NCI-H460 (cell line): ENCODE measurements around the gene TSSC4. TPM values are rescaled to one million over a fixed set of nuclear protein-coding genes. Genes with fewer than 3 reads are reported as not detected.

Experiments
- DNase-seq: peaks from one replicate; pipeline ENCODE4 v3.0.0-alpha.2; 2016; ENCODE audit warnings: low read depth; ENCODE audit errors: extremely low read depth
- total RNA-seq: library from RNA; depleted of rRNA; stranded (reverse); fragments of >200 nt; shearing (Covaris generic); gene quantifications from 2 replicates; pipeline ENCODE4 v1.2.3, GENCODE V29; 2014

TSSC4 gene
- total RNA-seq, 1 experiment from 2014 or later, result 27.9 TPM

GRCh38 chr11:2368178-2368850 lies 32.2 kb upstream of the TSSC4 start:
- no peak for DNase-seq

- no peak for DNase-seq
Observed at GRCh38 chr11:2368851-2369180, 31.7 kb upstream of the TSSC4 start.

- no peak for DNase-seq
Observed at GRCh38 chr11:2369320-2369719, 31.2 kb upstream of the TSSC4 start.

GRCh38 chr11:2369896-2370295 lies 30.7 kb upstream of the TSSC4 start:
- no peak for DNase-seq

- DNase-seq, result no peak
Observed at GRCh38 chr11:2374456-2375201, 25.9 kb upstream of the TSSC4 start.

GRCh38 chr11:2375341-2375853 lies 25.2 kb upstream of the TSSC4 start:
- no peak for DNase-seq

- no peak for DNase-seq
Observed at GRCh38 chr11:2375964-2376551, 24.5 kb upstream of the TSSC4 start.

GRCh38 chr11:2376751-2377451 lies 23.6 kb upstream of the TSSC4 start, which contains the start of gene CD81:
Gene CD81, plus strand, starts transcription at chr11:2377310. Its CDS starts 240 bp downstream, at chr11:2377550.
- DNase-seq, result no peak

- DNase-seq, result no peak
Observed at GRCh38 chr11:2377511-2378443, 22.8 kb upstream of the TSSC4 start.

GRCh38 chr11:2378527-2379210 lies 21.9 kb upstream of the TSSC4 start:
- no peak for DNase-seq

- no peak for DNase-seq
Observed at GRCh38 chr11:2379466-2380174, 20.9 kb upstream of the TSSC4 start.

- no peak for DNase-seq
Observed at GRCh38 chr11:2380396-2380795, 20.2 kb upstream of the TSSC4 start.

- DNase-seq, result no peak
Observed at GRCh38 chr11:2380807-2381350, 19.7 kb upstream of the TSSC4 start.

GRCh38 chr11:2381494-2382128 lies 18.9 kb upstream of the TSSC4 start:
- DNase-seq, result no peak

GRCh38 chr11:2382129-2382517 lies 18.4 kb upstream of the TSSC4 start:
- no peak for DNase-seq

- no peak for DNase-seq
Observed at GRCh38 chr11:2382936-2383851, 17.4 kb upstream of the TSSC4 start.
